GM10266 (cell line): Measurements from ENCODE around the gene EXOSC2.

Experiments
- DNase-seq: peaks from one replicate; pipeline ENCODE4 v3.0.0; 2012; ENCODE audit errors: extremely low spot score
- TF ChIP-seq, protein P1 (sequence below): IDR thresholded peaks from 2 replicates; pipeline ENCODE4 v1.5.1; 2012; ENCODE audit warnings: mild to moderate bottlenecking, low read depth; ENCODE audit not compliant: control insufficient read depth, insufficient read depth; ENCODE audit errors: missing control alignments

The EXOSC2 gene

DNA sequence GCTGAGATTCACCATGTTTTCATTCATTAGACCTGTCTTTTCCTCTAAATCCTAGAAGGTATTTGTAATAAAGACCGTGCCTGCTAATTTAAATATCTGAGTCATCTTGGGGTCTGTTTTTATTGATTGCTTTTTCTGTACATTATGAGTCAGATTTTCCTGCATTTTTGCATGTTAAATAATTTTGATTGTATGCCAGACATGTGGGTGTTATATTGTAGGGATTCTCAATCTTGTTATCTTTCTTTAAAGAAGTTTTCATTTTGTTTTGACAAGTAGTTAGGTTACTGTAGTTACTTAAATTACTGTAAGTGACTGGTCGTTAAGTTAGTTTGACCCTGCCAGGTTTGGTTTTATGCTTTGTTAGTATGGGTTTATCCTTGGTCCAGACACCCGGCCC is 35.1 kb downstream of the EXOSC2 start:
- TF ChIP-seq, protein P1, sequence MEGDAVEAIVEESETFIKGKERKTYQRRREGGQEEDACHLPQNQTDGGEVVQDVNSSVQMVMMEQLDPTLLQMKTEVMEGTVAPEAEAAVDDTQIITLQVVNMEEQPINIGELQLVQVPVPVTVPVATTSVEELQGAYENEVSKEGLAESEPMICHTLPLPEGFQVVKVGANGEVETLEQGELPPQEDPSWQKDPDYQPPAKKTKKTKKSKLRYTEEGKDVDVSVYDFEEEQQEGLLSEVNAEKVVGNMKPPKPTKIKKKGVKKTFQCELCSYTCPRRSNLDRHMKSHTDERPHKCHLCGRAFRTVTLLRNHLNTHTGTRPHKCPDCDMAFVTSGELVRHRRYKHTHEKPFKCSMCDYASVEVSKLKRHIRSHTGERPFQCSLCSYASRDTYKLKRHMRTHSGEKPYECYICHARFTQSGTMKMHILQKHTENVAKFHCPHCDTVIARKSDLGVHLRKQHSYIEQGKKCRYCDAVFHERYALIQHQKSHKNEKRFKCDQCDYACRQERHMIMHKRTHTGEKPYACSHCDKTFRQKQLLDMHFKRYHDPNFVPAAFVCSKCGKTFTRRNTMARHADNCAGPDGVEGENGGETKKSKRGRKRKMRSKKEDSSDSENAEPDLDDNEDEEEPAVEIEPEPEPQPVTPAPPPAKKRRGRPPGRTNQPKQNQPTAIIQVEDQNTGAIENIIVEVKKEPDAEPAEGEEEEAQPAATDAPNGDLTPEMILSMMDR, result no peak
- no peak for DNase-seq

DNA sequence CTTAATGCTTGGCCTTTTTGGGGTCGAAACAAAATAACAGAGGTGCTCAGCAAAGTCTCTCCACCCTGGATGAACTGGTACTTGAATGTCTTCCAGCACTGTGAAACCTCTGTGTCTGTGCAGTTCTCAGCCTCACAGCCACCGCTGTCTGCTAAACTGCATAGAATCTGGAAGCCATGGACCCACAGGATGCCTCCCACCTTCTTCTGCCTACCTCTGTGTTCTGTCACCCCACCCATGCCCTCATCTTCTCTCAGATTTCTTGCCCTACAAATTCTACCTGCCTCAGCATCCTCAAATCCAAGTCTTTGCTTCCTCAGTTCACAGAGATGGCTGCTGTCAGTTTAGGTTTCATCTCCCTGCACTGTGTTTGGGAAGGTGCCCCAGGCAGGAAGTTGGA is 35.6 kb downstream of the EXOSC2 start:
- TF ChIP-seq, protein P1, result no peak
- DNase-seq, result no peak

DNA sequence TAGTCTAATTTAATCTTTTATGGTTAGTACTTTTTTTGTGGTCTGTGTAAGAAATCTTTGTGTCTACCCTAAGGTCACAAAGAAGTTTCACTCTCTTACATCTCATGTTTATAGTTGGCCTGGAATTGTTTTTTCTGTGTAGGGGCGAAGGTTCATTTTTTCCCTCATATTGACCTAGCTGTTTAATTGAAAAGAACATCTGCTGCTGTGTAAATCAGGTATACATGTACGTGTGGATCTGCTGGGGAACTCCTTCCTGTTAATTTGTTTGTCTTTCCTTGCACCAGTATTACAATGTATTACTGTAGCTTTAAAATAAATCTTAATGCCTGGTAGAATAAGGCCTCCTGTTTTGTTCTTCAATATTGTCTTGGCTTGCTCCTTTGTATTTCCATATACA is 37.8 kb downstream of the EXOSC2 start:
- TF ChIP-seq, protein P1, result no peak
- DNase-seq, result no peak

DNA sequence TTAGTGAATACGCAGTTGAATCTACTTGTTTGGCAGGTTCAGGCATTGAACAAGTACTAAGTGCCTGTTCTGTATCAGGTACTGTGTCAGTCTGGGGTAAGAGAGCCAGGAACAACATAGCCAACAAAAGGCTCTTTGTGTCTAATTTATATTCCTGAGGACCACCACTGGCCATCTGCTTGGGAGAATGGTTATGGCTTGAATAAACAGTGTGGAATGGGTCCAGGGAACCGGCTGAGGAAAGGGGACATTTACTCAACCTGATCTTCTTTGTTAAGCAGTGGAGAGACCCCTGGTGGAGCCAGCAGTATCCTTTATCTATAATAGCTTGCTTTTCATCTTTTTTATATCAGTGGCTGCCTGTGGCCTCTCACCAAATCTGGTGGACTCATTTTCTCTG is 38.6 kb downstream of the EXOSC2 start:
- DNase-seq, result no peak
- TF ChIP-seq, protein P1, result no peak

DNA sequence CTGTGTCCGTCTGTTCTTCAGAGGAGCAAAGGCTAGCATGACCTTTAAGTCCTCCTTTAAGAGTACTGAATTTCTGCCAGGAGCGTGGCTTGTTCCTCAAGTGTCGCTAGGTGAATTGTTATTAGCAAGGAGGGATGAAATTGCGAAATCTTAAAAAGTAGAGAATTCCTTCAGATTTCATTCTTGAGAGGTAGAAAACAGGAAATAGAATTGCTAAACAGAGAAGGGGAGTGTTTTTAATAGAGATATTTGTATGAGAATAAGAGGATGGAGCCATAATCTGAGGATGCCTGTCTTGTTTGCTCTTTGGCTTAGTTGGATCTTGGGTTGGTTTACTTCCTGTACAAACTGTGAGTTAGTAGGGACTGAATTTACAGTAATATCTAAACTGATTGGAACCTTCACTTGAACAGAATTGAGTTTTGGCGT is 39.2 kb downstream of the EXOSC2 start:
- TF ChIP-seq, protein P1, result no peak
- DNase-seq, result no peak

DNA sequence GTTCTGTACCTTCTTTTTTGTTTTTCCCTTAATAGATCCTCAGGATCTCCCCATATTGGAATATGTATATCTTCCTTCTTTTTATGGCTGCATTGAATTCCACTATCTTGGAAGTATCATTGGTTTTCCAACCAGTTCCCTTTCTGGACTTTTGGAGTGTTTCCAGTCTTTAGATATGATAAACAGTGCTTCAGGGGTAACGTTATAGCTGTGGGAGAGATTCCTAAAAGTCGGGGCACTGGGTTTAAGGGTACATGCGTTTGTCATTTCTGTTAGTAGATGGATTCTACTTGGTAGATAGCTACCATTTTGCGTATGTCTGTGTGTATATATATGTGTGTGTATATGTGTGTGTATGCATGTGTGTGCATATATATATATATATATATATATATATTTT is 42.0 kb downstream of the EXOSC2 start:
- TF ChIP-seq, protein P1, result no peak
- no peak for DNase-seq

- TF ChIP-seq, protein P1, result no peak
- DNase-seq, result no peak
Observed at GRCh38 chr9:130736834-130737233, 43.3 kb downstream of the EXOSC2 start.
